Measurements from ENCODE around the gene ZNF146.
"Not testable (repeated sequence)": the region's sequence is repeated elsewhere in the genome, so short reads cannot be mapped to it uniquely, and the experiment has no call there.

Gene ZNF146

GRCh38 chr19:36236304-36236945, 21.5 kb downstream of the ZNF146 start:
- DNase-seq (no peak), ATAC-seq (no peak)

GRCh38 chr19:36236946-36237310, 22.0 kb downstream of the ZNF146 start:
- DNase-seq (no peak), ATAC-seq (no peak)

GRCh38 chr19:36244066-36244465, 29.2 kb downstream of the ZNF146 start:
- DNase-seq = no peak
- ATAC-seq = no peak

- DNase-seq = no peak
Measured at GRCh38 chr19:36245210-36246005, 30.5 kb downstream of the ZNF146 start.

GRCh38 chr19:36246006-36246481, 31.1 kb downstream of the ZNF146 start:
- ATAC-seq (no peak), DNase-seq (no peak)

More at GRCh38 chr19:36245210-36246005, 30.5 kb downstream of the ZNF146 start:
- ATAC-seq = no peak

GRCh38 chr19:36252047-36252446, 37.1 kb downstream of the ZNF146 start:
- DNase-seq (no peak), ATAC-seq (no peak)

- ATAC-seq = no peak
- DNase-seq = no peak
Measured at GRCh38 chr19:36254848-36255247, 39.9 kb downstream of the ZNF146 start.

GRCh38 chr19:36255316-36255715, 40.4 kb downstream of the ZNF146 start:
- ATAC-seq = no peak
- DNase-seq = no peak

GRCh38 chr19:36256064-36256463, 41.2 kb downstream of the ZNF146 start:
- ATAC-seq (no peak), DNase-seq (no peak)

GRCh38 chr19:36256853-36257519, 42.1 kb downstream of the ZNF146 start:
- ATAC-seq (no peak), DNase-seq (no peak)

GRCh38 chr19:36257520-36257876, 42.6 kb downstream of the ZNF146 start:
- DNase-seq (no peak), ATAC-seq (no peak)

- DNase-seq (no peak), ATAC-seq (no peak)
Measured at GRCh38 chr19:36258028-36258875, 43.3 kb downstream of the ZNF146 start.

GRCh38 chr19:36259211-36259610, 44.3 kb downstream of the ZNF146 start:
- ATAC-seq (no peak), DNase-seq (no peak)

- DNase-seq = no peak
- no peak for ATAC-seq
Measured at GRCh38 chr19:36265064-36265463, 50.2 kb downstream of the ZNF146 start.

GRCh38 chr19:36265856-36266374, 51.0 kb downstream of the ZNF146 start:
- ATAC-seq = no peak

GRCh38 chr19:36266375-36266961, 51.6 kb downstream of the ZNF146 start:
- ATAC-seq = no peak
- DNase-seq = no peak

More at GRCh38 chr19:36265856-36266374, 51.0 kb downstream of the ZNF146 start:
- no peak for DNase-seq

GRCh38 chr19:36267061-36267845, 52.3 kb downstream of the ZNF146 start:
- no peak for ATAC-seq
- no peak for DNase-seq

- ATAC-seq, DNase-seq: not testable (repeated sequence)
Measured at GRCh38 chr19:36268081-36268480, 53.2 kb downstream of the ZNF146 start.

GRCh38 chr19:36268591-36268990, 53.7 kb downstream of the ZNF146 start:
- DNase-seq, ATAC-seq: not testable (repeated sequence)

- DNase-seq = not testable (repeated sequence)
Measured at GRCh38 chr19:36269295-36269694, 54.4 kb downstream of the ZNF146 start.

More at GRCh38 chr19:36269295-36269694, 54.4 kb downstream of the ZNF146 start:
- not testable (repeated sequence) for ATAC-seq
